ENCODE measurements around the gene CYSLTR2.

GRCh38 chr13:48727241-48728011, 73.7 kb downstream of the CYSLTR2 start:
- no peak for TF ChIP-seq CTCF (IDR thresholded peaks at IDR 0.05)
- no peak for TF ChIP-seq POLR2AphosphoS5 (IDR thresholded peaks at IDR 0.05)

All from upper lobe of left lung (tissue), 4 donors.